ENCODE results near the gene POLR3C. TPM values are rescaled to one million over a fixed set of nuclear protein-coding genes. Genes with fewer than 3 reads are reported as not detected.
A peak's percentile ranks its signal among the peaks of the same experiment; 100 is the strongest.
"Not testable (repeated sequence)": the region's sequence is repeated elsewhere in the genome, so short reads cannot be mapped to it uniquely, and the experiment has no call there.

Gene POLR3C
- total and polyA plus RNA-seq, 3 donors from 2014 or later = 56.2 to 73.3 (median 63.8) TPM

- Histone ChIP-seq H3K27me3 (no peaks in the 10 kb centered on the region), H3K4me1 (no peaks in the 10 kb centered on the region), H3K4me3 (peak overlapping the region; percentile 68 to 82), H3K27ac (peak overlapping the region; percentile 96 to 97), H3K36me3 (ENCODE audit: low read depth, missing control alignments) (no peaks in the 10 kb centered on the region), H3K9me3 (no peaks in the 10 kb centered on the region)
- no peak for DNase-seq
- intact Hi-C loops (cut with DNase I; ENCODE audit: low total_unique reads) = no loop called here
- TF ChIP-seq POLR2A (IDR thresholded peaks at IDR 0.05) = no peak
- no peak for TF ChIP-seq CTCF (IDR thresholded peaks at IDR 0.05)
- 0% methylated on average over 7 of the region's 7 CpGs for WGBS, 2 donors
Observed at GRCh38 chr1:145824499-145824842, 471 bp downstream of the POLR3C start.

GRCh38 chr1:145826030-145826429 lies 2.0 kb downstream of the POLR3C start:
- no peak for DNase-seq
- Histone ChIP-seq H3K27ac (no peak overlapping the region), H3K4me1 (no peaks in the 10 kb centered on the region), H3K4me3 (no peak overlapping the region), H3K36me3 (ENCODE audit: low read depth, missing control alignments) (no peaks in the 10 kb centered on the region), H3K27me3 (no peaks in the 10 kb centered on the region), H3K9me3 (no peaks in the 10 kb centered on the region)
- 93% methylated on average over 2 of the region's 2 CpGs for WGBS, 2 donors
- TF ChIP-seq POLR2A (IDR thresholded peaks at IDR 0.05) (no peak), CTCF (IDR thresholded peaks at IDR 0.05) (no peak)
- intact Hi-C loops (cut with DNase I; ENCODE audit: low total_unique reads) = no loop called here

- TF ChIP-seq POLR2A (IDR thresholded peaks at IDR 0.05) (no peak), CTCF (IDR thresholded peaks at IDR 0.05) (no peak)
- no peaks in the 10 kb centered on the region for H3K27me3 ChIP-seq
Observed at GRCh38 chr1:145827966-145828365, 4.0 kb downstream of the POLR3C start.

GRCh38 chr1:145828367-145829026 lies 4.5 kb downstream of the POLR3C start:
- no peak overlapping the region for H3K4me3 ChIP-seq
- DNase-seq = no peak
- H3K27me3 ChIP-seq = no peaks in the 10 kb centered on the region
- H3K36me3 ChIP-seq (ENCODE audit: low read depth, missing control alignments) = no peaks in the 10 kb centered on the region
- no peaks in the 10 kb centered on the region for H3K9me3 ChIP-seq
- intact Hi-C loops (cut with DNase I; ENCODE audit: low total_unique reads) = no loop called here
- H3K27ac ChIP-seq = no peak overlapping the region
- no peaks in the 10 kb centered on the region for H3K4me1 ChIP-seq
- TF ChIP-seq CTCF (IDR thresholded peaks at IDR 0.05) (no peak), POLR2A (IDR thresholded peaks at IDR 0.05) (no peak)

More at GRCh38 chr1:145827966-145828365, 4.0 kb downstream of the POLR3C start:
- Histone ChIP-seq H3K9me3 (no peaks in the 10 kb centered on the region), H3K27ac (no peak overlapping the region), H3K4me3 (no peak overlapping the region), H3K4me1 (no peaks in the 10 kb centered on the region), H3K36me3 (ENCODE audit: low read depth, missing control alignments) (no peaks in the 10 kb centered on the region)
- no peak for DNase-seq
- intact Hi-C loops (cut with DNase I; ENCODE audit: low total_unique reads) = no loop called here

- H3K27ac ChIP-seq; DNase-seq; H3K27me3 ChIP-seq; H3K4me3 ChIP-seq; H3K36me3 ChIP-seq (ENCODE audit: low read depth, missing control alignments); intact Hi-C loops (cut with DNase I; ENCODE audit: low total_unique reads); H3K4me1 ChIP-seq; H3K9me3 ChIP-seq: not testable (repeated sequence)
- WGBS, 2 donors = 96 to 98% methylated on average over 2 of the region's 2 CpGs
Observed at GRCh38 chr1:145830810-145831209, 6.8 kb downstream of the POLR3C start.
